ENCODE results near the gene ACSM6. TPM values are rescaled to one million over a fixed set of nuclear protein-coding genes. Genes with fewer than 3 reads are reported as not detected.
"Not testable (repeated sequence)": the region's sequence is repeated elsewhere in the genome, so short reads cannot be mapped to it uniquely, and the experiment has no call there.

The ACSM6 gene
- total RNA-seq, 2 experiments from 2014 or later, result not detected

DNA sequence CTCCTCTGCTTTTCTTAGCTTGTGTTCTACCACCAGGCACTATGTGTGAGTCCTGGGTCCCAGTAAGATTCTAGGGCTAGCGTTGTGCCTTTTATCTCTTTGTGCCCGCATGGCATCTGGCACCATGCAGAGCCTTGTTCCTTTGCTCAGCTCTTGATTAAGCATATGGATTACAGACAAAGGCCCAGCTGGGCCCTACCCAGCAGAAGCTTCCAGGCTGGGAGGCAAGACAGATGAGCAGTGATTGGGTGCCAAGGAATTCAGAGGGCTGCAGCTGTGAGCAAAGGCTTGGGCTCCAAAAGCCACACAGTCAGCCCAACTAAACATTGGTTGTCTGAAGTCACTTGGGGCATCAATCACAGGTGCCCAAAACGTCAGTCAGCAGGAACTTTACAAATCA, 2.0 kb downstream of the ACSM6 start:
- Mint-ChIP-seq H3K4me3 (no peak overlapping the region), H3K36me3 (ENCODE audit: low read depth) (no peaks in the 10 kb centered on the region), H3K4me1 (no peaks in the 10 kb centered on the region), H3K27ac (no peak overlapping the region), H3K9me3 (peaks cover 2% of the 10 kb centered on the region), H3K27me3 (peaks cover 2% of the 10 kb centered on the region)
- DNase-seq, result no peak
- ChIA-PET POLR2A (no interaction called here), CTCF (no interaction called here)

DNA sequence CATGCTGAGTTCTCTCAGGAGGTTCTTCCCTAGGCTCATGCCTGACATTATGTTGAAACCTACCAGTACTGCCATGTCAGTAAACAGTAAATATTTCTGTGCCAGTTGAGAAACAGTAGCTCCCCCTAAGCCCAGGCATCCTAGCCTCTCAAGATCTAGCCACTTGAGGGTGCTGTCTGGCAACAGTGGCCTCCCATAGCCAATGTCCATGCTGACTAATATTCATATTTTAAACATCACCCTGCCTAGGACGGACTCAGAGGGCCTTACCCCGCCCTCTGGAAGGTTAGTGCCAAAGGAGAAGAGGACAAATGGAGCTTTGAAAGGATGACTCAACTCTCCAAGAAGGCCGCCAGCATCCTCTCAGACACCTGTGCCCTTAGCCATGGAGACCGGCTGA, 7.7 kb downstream of the ACSM6 start:
- Mint-ChIP-seq H3K4me3 (no peak overlapping the region), H3K9me3 (peaks cover 2% of the 10 kb centered on the region), H3K27ac (no peak overlapping the region), H3K4me1 (no peaks in the 10 kb centered on the region), H3K27me3 (no peaks in the 10 kb centered on the region), H3K36me3 (ENCODE audit: low read depth) (no peaks in the 10 kb centered on the region)
- CTCF ChIA-PET, result no interaction called here
- no peak for DNase-seq
- POLR2A ChIA-PET, result no interaction called here

DNA sequence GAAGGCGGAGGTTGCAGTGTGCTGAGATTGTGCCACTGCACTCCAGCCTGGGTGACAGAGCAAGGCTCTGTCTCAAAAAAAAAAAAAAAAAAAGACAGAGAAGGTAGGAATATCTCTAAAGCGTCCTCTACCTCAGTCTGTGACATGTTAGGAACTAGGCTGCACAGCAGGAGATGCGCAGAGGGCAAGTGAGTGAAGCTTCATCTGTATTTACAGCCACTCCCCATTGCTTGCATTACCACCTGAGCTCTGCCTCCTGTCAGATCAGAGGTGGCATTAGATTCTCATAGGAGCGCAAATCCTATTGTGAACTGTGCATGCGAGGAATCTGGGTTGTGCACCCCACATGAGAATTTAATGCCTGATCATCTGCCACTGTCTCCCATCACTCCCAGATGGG, 8.8 kb downstream of the ACSM6 start:
- H3K36me3 Mint-ChIP-seq (ENCODE audit: low read depth); H3K27me3 Mint-ChIP-seq; H3K27ac Mint-ChIP-seq; POLR2A ChIA-PET; DNase-seq; H3K4me3 Mint-ChIP-seq; CTCF ChIA-PET; H3K4me1 Mint-ChIP-seq; H3K9me3 Mint-ChIP-seq: not testable (repeated sequence)

DNA sequence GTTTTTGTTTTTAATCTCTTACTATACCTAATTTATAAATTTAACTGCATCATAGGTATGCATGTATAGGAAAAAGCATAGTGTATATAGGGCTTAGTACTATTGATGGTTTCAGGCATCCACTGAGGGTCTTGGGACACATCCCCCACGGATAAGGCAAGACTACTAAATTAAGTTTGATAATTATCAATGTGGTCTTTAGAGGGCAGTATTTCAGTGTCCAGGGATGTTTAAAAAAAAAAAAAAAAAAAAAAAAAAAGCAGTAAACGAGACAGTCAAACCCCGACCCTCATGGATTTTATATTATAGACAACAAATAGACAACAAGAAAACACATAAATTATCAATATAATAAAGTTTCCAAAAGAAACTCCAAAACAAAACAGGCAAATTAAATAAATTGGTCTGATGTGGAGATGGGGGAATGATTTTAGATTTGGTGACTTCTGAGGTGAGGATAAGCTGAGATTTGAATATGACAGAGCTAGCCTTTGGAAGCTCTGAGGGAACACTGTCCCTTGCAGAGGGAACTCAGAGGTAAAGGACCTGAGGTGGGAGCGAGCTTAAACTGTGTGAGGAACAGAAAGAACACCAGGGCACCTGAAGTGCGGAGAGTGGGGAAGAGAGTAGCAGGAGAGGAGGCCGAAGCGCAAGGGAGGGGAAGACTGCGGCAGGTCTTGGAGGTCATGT, 14.8 kb downstream of the ACSM6 start:
- DNase-seq, result no peak
- ChIA-PET CTCF (no interaction called here), POLR2A (no interaction called here)
- peaks cover 2% of the 10 kb centered on the region for H3K27me3 Mint-ChIP-seq
- no peaks in the 10 kb centered on the region for H3K36me3 Mint-ChIP-seq (ENCODE audit: low read depth)
- no peaks in the 10 kb centered on the region for H3K4me1 Mint-ChIP-seq
- H3K27ac Mint-ChIP-seq, result no peak overlapping the region
- H3K4me3 Mint-ChIP-seq, result no peak overlapping the region
- no peaks in the 10 kb centered on the region for H3K9me3 Mint-ChIP-seq

DNA sequence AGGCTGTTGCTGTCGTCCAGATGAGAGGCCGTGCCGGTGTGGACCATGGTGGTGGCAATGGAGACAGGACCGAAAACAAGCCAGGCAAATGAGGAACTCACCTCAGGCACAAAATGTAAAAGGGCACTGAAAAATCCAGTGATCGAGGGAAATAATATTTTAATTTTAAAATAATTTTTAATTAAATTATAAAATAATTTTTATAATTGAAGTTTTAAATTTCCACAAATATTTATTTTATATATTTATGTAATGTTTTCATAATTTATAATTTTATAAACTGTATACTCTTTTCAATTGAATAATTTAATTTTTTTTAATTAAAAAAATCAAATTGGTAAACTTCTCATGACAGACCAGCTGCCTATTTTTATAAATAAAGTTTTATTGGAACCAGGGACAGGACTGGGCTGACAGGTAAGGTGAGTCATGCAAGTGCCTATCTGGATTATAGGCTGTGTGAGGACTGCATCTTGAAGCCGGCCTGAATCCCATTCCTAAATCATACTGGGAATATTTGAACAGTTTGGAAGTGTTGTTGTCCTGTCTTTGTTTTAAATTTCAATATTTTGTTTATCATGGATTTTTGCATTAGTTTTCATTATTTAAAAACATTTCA, 15.6 kb downstream of the ACSM6 start:
- Mint-ChIP-seq H3K4me3 (no peak overlapping the region), H3K4me1 (no peaks in the 10 kb centered on the region), H3K36me3 (ENCODE audit: low read depth) (no peaks in the 10 kb centered on the region), H3K9me3 (no peaks in the 10 kb centered on the region), H3K27me3 (peaks cover 2% of the 10 kb centered on the region), H3K27ac (no peak overlapping the region)
- POLR2A ChIA-PET, result no interaction called here
- CTCF ChIA-PET, result no interaction called here
- DNase-seq, result no peak

DNA sequence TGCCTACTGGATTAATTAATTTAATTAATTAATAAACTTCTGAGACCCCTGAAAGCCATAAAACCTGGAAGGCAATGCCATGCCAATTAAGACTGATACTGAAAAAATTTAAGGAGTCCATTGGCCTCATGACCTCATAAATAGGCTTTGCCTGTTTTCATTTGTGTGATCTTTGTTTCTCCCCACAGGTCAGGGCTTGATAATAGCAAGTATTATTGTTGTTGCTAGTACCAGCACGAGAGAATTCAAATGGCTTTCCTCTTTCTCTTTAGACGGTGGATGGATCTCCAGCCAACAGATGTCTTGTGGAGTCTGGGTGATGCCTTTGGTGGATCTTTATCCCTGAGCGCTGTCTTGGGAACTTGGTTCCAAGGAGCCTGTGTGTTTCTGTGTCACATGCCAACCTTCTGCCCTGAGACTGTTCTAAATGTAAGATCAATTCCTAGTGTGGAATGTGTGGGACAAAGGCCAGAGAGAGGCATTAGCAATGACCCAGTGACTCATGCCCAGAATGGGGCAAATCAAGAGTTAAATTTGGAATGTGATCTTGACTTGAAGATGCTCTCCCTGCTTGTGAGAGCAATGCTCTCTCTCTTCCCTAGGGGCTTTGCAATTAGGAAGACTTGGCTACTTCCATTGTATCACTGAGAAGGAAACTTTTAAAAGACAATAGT, 17.7 kb downstream of the ACSM6 start:
- ChIA-PET POLR2A (no interaction called here), CTCF (interaction anchor here (1.5 kb wide), 1 partner anchor 8 kb away, joined by 5 read pairs; no protein-coding TSS in a partner anchor)
- DNase-seq, result no peak
- Mint-ChIP-seq H3K27me3 (peaks cover 4% of the 10 kb centered on the region), H3K27ac (no peak overlapping the region), H3K9me3 (no peaks in the 10 kb centered on the region), H3K4me1 (no peaks in the 10 kb centered on the region), H3K4me3 (no peak overlapping the region), H3K36me3 (ENCODE audit: low read depth) (no peaks in the 10 kb centered on the region)

DNA sequence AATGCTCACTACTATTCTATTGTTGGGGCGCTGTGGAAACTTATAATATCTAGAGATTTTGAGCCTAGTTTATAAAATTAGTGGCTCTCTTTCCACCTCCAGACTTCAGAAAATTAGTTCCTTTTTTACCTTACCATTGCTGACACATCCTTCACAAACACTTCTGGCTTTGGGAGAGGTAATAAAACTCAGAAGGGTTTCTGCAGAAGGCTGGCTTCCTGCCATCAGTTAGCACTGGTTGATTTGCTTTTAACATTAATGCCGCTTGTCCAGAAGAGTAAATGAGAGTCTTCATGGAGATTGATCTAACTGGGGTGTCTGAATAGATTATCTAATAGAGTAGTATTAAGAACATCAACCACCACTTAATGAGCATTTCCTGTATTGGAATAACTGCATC, 20.3 kb downstream of the ACSM6 start:
- DNase-seq, result no peak
- Mint-ChIP-seq H3K4me3 (no peak overlapping the region), H3K4me1 (no peaks in the 10 kb centered on the region), H3K36me3 (ENCODE audit: low read depth) (no peaks in the 10 kb centered on the region), H3K27ac (no peak overlapping the region), H3K27me3 (peaks cover 4% of the 10 kb centered on the region), H3K9me3 (no peaks in the 10 kb centered on the region)
- ChIA-PET CTCF (no interaction called here), POLR2A (no interaction called here)

DNA sequence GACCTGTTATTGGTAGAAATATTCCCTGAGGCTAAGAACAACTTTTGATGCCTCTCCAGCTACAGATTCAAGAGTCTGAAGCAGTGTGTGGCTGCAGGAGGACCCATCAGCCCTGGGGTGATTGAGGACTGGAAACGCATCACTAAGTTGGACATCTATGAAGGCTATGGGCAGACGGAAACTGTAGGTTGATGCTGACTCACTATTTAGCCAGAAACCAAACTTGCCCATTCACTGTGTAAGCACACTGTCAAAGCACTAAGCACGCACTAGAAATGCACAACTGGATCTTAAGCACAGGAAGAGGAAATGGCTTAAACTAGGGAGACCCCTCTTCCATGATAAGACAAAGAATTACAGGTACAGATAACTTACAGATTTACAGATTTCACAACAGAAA, 20.8 kb downstream of the ACSM6 start:
- Mint-ChIP-seq H3K9me3 (no peaks in the 10 kb centered on the region), H3K27ac (no peak overlapping the region), H3K27me3 (peaks cover 4% of the 10 kb centered on the region), H3K4me1 (no peaks in the 10 kb centered on the region), H3K36me3 (ENCODE audit: low read depth) (no peaks in the 10 kb centered on the region), H3K4me3 (no peak overlapping the region)
- POLR2A ChIA-PET, result no interaction called here
- CTCF ChIA-PET, result no interaction called here
- DNase-seq, result no peak

DNA sequence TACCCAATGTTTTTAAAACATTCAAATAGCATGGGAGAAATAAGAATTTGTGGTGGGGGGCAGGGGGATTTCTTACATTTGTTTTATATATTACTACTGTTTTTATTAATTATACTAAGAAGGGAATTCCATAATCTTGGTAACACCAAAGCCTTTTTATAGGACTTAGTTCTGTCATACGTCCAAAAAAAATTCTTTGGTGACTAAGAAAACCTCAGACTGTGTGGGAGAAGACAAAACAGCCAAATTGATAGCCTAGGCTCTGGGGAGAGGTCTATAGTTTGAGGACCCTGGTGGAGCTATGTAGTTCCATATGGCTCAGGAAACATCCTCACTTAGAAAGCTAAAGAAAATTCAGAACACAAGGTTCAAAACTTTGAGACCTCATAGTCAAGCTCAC, 23.4 kb downstream of the ACSM6 start:
- no peaks in the 10 kb centered on the region for H3K4me1 Mint-ChIP-seq
- peaks cover 4% of the 10 kb centered on the region for H3K27me3 Mint-ChIP-seq
- ChIA-PET POLR2A (no interaction called here), CTCF (no interaction called here)
- no peaks in the 10 kb centered on the region for H3K36me3 Mint-ChIP-seq (ENCODE audit: low read depth)
- DNase-seq, result no peak
- no peaks in the 10 kb centered on the region for H3K9me3 Mint-ChIP-seq
- no peak overlapping the region for H3K27ac Mint-ChIP-seq
- H3K4me3 Mint-ChIP-seq, result no peak overlapping the region

DNA sequence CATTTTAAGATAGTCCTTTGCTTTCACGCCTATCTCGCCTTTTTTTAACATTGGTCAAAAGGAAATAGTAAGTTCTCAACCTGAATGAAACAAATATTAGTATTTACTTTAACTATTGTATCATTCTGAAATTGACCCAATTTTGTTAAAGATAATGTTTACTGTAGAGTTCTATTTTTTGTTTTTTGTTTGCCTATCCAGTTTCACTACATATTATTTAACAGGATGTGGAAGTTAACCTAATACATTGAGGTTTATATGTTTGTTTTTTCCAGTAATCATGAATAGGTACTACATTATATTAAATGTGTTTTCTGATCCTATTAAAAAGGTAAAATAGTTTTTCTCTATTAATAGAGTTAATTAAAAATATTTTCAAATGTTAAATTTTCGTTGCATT, 26.5 kb downstream of the ACSM6 start:
- H3K4me3 Mint-ChIP-seq, result no peak overlapping the region
- POLR2A ChIA-PET, result no interaction called here
- no peak overlapping the region for H3K27ac Mint-ChIP-seq
- CTCF ChIA-PET, result interaction anchor here (1.6 kb wide), 1 partner anchor 10 kb away, joined by 5 read pairs; no protein-coding TSS in a partner anchor
- H3K27me3 Mint-ChIP-seq, result peaks cover 3% of the 10 kb centered on the region
- peaks cover 3% of the 10 kb centered on the region for H3K9me3 Mint-ChIP-seq
- DNase-seq, result no peak
- H3K36me3 Mint-ChIP-seq (ENCODE audit: low read depth), result no peaks in the 10 kb centered on the region
- no peaks in the 10 kb centered on the region for H3K4me1 Mint-ChIP-seq

DNA sequence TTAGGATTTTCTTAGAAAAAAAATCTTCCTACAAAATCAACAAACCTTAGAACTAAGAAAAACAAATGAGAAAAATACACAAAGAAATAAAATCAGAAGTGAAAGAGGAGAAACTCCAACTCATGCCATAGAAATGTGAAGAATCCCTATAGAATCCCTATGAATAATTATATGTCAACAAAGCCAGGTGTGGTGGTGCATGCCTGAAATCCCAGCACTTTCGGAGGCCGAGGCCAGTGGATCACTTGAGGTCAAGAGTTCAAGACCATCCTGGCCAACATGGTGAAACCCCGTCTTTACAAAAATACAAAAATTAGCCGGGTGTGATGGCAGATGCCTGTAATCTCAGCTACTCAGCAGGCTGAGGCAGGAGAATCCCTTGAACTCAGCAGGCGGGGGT, 27.1 kb downstream of the ACSM6 start:
- no peak for DNase-seq
- H3K4me1 Mint-ChIP-seq, result no peaks in the 10 kb centered on the region
- peaks cover 6% of the 10 kb centered on the region for H3K27me3 Mint-ChIP-seq
- H3K4me3 Mint-ChIP-seq, result no peak overlapping the region
- H3K36me3 Mint-ChIP-seq (ENCODE audit: low read depth), result no peaks in the 10 kb centered on the region
- no peak overlapping the region for H3K27ac Mint-ChIP-seq
- CTCF ChIA-PET, result no interaction called here
- POLR2A ChIA-PET, result interaction anchor here (1.0 kb wide), 1 partner anchor 16 kb away, joined by 3 read pairs; no protein-coding TSS in a partner anchor
- H3K9me3 Mint-ChIP-seq, result peaks cover 3% of the 10 kb centered on the region

DNA sequence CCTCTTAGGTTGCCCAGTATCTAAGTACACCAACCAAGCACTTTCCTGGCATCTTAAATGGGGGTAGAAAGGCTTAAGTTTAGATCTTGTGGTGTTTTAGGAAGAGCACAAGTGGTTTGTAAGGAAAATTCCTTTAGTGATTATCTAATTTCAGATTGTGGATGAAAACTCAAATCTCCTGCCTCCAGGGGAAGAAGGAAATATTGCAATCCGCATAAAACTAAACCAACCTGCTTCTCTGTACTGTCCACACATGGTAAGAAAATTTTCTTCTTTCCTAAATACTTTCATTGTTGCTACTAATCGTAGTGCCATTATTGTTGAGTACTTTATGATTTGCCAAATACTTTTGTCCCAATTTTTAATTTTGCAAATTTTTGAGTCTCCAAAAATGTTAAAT, 31.1 kb downstream of the ACSM6 start:
- Mint-ChIP-seq H3K9me3 (peaks cover 3% of the 10 kb centered on the region), H3K27ac (no peak overlapping the region), H3K4me3 (no peak overlapping the region), H3K27me3 (peaks cover 7% of the 10 kb centered on the region), H3K36me3 (ENCODE audit: low read depth) (no peaks in the 10 kb centered on the region), H3K4me1 (peaks cover under 1% of the 10 kb centered on the region)
- ChIA-PET CTCF (no interaction called here), POLR2A (no interaction called here)
- DNase-seq, result no peak

DNA sequence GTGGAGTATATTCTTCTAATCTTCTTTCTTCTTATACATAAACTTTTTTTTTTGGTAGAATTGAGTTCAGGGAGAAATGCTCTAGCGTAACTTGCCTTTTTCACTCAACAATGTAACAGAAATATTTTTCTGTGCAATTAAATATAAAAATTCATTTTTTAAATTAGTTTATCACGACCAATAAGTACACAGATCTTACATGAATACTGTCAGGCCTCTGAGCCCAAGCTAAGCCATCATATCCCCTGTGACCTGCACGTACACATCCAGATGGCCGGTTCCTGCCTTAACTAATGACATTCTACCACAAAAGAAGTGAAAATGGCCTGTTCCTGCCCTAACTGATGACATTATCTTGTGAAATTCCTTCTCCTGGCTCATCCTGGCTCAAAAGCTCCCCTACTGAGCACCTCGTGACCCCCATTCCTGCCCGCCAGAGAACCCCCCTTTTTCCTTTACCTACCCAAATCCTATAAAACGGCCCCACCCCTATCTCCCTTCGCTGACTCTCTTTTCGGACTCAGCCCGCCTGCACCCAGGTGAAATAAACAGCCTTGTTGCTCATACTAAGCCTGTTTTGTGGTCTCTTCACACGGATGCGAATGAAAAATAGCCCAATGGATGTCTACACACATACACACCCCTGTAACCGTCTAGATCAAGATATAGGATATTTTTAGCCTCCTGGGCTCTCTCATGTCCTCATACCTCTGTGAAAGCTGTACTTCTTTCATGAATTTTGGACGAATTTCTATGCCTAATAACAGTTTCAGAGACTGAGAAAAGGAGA, 35.1 kb downstream of the ACSM6 start:
- POLR2A ChIA-PET, H3K27me3 Mint-ChIP-seq, DNase-seq, H3K9me3 Mint-ChIP-seq, CTCF ChIA-PET, H3K4me3 Mint-ChIP-seq, H3K27ac Mint-ChIP-seq: not testable (repeated sequence)
- peaks cover 15% of the 10 kb centered on the region for H3K4me1 Mint-ChIP-seq
- peaks cover 13% of the 10 kb centered on the region for H3K36me3 Mint-ChIP-seq (ENCODE audit: low read depth)
